Uterus (tissue), 2 donors: ENCODE data around the gene CENPB.

Experiments used
- POLR2A ChIP-seq, 2 donors: fragments of 450-650 bp; IDR thresholded peaks; one replicate each; pipeline ENCODE4 v1.6.1; 2016; ENCODE audit warnings: antibody characterized with exemption in 2 of 2, mild to moderate bottlenecking in 1 of 2, moderate library complexity in 1 of 2
- TF ChIP-seq, protein P1 (sequence below), 4 experiments: fragments of 200-600 bp in 2 of 4; fragments of 450-650 bp in 2 of 4; sonication (generic) in 2 of 4; IDR thresholded peaks; one replicate each; pipeline ENCODE4 v1.5.1; 2016 to 2019; ENCODE audit warnings: antibody characterized with exemption in 4 of 4, mild to moderate bottlenecking in 2 of 4, moderate library complexity in 1 of 4

GRCh38 chr20:3764659-3765058 lies 21.9 kb downstream of the CENPB start:
- TF ChIP-seq, protein P1, sequence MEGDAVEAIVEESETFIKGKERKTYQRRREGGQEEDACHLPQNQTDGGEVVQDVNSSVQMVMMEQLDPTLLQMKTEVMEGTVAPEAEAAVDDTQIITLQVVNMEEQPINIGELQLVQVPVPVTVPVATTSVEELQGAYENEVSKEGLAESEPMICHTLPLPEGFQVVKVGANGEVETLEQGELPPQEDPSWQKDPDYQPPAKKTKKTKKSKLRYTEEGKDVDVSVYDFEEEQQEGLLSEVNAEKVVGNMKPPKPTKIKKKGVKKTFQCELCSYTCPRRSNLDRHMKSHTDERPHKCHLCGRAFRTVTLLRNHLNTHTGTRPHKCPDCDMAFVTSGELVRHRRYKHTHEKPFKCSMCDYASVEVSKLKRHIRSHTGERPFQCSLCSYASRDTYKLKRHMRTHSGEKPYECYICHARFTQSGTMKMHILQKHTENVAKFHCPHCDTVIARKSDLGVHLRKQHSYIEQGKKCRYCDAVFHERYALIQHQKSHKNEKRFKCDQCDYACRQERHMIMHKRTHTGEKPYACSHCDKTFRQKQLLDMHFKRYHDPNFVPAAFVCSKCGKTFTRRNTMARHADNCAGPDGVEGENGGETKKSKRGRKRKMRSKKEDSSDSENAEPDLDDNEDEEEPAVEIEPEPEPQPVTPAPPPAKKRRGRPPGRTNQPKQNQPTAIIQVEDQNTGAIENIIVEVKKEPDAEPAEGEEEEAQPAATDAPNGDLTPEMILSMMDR (IDR thresholded peaks at IDR 0.05), result no peak
- no peak for TF ChIP-seq POLR2A (IDR thresholded peaks at IDR 0.05)
